Adrenal gland (tissue), 5 donors: ENCODE measurements around the gene AHNAK.

Experiments used
- POLR2A ChIP-seq, 2 donors: fragments of 450-650 bp; IDR thresholded peaks; one replicate each; pipeline ENCODE4 v1.6.1; 2017; ENCODE audit warnings: antibody characterized with exemption in 2 of 2, mild to moderate bottlenecking in 2 of 2, moderate library complexity in 1 of 2
- TF ChIP-seq, protein P1 (sequence below), 6 experiments: fragments of 450-650 bp in 4 of 6; fragments of 200-600 bp in 2 of 6; sonication (generic) in 1 of 6; IDR thresholded peaks; 1 replicate in 5 of 6; 2 replicates in 1 of 6; pipeline versions ENCODE4 v1.5.1 to v1.8.0; 2016 to 2021; ENCODE audit warnings: antibody characterized with exemption in 6 of 6, mild to moderate bottlenecking in 2 of 6, moderate library complexity in 1 of 6
- donor health status: DM: no; HTN: no; CAD: no.

DNA sequence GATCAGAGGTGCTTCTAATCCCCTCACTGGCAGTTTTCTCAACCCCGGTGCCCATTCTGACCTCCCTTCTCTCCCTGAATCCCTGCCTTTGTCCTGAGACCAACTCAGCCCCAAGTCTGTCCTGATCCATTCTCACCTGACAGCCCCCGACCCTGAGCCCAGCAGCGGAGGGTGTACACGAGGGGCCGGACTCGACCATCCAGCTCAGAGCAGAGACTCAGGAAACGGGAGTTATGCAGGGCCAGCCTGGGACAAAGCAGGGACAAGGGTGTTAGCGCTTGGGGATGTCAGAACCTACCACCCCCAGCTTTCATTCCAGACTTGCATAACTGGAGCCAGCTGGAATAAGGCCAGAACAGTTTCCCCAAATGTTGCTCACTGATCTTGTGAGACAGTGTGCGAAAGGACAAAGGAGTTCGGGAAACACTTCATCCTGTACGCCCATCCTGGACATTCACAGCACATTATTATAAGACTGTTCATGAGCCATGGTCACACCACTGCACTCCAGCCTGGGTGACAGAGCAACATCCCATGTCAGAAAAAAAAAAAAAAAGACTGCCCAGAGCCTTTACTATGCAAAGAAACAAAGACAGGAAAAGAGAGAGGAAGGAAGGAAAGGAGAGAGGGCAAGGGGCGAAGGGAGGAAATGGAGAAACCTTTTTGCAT lies 30.6 kb upstream of the AHNAK start:
- TF ChIP-seq, protein P1, sequence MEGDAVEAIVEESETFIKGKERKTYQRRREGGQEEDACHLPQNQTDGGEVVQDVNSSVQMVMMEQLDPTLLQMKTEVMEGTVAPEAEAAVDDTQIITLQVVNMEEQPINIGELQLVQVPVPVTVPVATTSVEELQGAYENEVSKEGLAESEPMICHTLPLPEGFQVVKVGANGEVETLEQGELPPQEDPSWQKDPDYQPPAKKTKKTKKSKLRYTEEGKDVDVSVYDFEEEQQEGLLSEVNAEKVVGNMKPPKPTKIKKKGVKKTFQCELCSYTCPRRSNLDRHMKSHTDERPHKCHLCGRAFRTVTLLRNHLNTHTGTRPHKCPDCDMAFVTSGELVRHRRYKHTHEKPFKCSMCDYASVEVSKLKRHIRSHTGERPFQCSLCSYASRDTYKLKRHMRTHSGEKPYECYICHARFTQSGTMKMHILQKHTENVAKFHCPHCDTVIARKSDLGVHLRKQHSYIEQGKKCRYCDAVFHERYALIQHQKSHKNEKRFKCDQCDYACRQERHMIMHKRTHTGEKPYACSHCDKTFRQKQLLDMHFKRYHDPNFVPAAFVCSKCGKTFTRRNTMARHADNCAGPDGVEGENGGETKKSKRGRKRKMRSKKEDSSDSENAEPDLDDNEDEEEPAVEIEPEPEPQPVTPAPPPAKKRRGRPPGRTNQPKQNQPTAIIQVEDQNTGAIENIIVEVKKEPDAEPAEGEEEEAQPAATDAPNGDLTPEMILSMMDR (IDR thresholded peaks at IDR 0.05), result no peak
- TF ChIP-seq POLR2A (IDR thresholded peaks at IDR 0.05), result peak in 1 of 2 donors; percentile 21
